Measurements from ENCODE around the gene KRT38.

The KRT38 gene

DNA sequence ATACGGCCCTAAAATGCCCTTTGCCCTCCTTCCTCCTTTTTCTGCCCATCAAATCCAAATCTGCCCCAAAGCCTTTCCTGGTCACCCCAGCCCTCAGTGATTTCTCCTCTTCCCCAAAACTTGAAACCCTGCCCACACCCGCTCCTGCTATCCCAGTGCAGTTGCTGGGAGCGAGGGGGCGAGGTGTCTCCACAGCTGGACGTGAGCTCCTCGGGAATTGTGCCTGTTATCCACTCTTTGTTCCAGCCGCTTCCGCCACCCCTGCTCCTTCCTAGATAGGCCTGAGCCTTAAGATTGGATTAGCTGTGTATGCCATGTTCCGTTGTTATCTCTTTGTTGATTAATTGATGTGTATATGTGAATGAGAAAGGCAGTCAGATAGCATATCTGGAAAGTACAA lies 42.7 kb upstream of the KRT38 start:
- no peak for TF ChIP-seq CTCF (IDR thresholded peaks at IDR 0.05; ENCODE audit: low read depth, low read length)

DNA sequence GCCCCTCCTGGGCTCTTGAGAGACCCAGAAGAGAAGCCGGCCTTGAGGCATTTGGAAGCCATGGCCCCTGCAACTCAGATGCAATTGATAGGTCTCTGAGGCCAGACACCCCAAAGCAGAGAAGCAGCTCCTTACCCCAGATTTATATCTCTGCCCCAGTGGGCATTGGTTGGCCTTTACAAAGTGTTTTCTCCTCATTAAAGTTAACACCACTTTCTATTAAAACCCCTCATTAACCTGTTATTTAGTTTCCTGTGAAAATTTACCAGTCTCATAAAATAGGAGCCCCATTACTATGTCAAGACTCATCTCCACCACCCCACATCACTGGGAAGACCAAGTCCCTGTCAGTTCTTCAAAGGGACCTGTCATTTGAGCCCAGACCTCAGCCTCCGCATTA lies 40.3 kb upstream of the KRT38 start, which contains the start of gene KRT35:
KRT35 (minus strand) TSS at position 116 of the 400 bp plus-strand sequence; CDS start at position 62, 54 bp downstream.
- no peak for TF ChIP-seq CTCF (IDR thresholded peaks at IDR 0.05; ENCODE audit: low read depth, low read length)
- H3K4me3 ChIP-seq (ENCODE audit: low read depth, low read length), result no peak within 1 kb of the TSS

More for the DNA sequence above, 42.7 kb upstream of the KRT38 start:
- H3K4me3 ChIP-seq (ENCODE audit: low read depth, low read length), result no peak overlapping the region

GRCh38 chr17:41480581-41480980 lies 39.8 kb upstream of the KRT38 start:
- TF ChIP-seq CTCF (IDR thresholded peaks at IDR 0.05; ENCODE audit: low read depth, low read length), result no peak

GRCh38 chr17:41480136-41480535 lies 39.4 kb upstream of the KRT38 start:
- no peak for TF ChIP-seq CTCF (IDR thresholded peaks at IDR 0.05; ENCODE audit: low read depth, low read length)
- H3K4me3 ChIP-seq (ENCODE audit: low read depth, low read length), result no peak overlapping the region

More at GRCh38 chr17:41480581-41480980, 39.8 kb upstream of the KRT38 start:
- no peak overlapping the region for H3K4me3 ChIP-seq (ENCODE audit: low read depth, low read length)

DNA sequence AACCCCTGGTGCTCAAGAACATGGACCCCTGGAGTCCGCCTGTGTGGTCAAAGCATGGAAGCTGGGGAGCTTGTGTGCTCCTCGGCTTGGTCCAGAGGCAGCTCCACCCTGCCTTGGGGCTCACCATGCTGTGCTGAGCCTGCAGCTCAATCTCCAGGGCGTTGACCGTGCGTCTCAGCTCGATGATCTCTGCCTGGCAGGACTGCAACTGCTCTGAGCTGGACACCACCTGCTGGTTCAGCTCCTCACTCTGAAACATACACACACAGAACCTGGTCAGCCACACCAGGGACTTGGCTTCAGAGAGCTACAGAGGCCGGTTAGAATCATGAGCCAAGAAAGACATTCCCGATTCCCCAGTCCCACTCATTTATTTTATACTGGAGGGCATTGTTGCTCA lies 37.5 kb upstream of the KRT38 start:
- no peak for TF ChIP-seq CTCF (IDR thresholded peaks at IDR 0.05; ENCODE audit: low read depth, low read length)
- no peak overlapping the region for H3K4me3 ChIP-seq (ENCODE audit: low read depth, low read length)

DNA sequence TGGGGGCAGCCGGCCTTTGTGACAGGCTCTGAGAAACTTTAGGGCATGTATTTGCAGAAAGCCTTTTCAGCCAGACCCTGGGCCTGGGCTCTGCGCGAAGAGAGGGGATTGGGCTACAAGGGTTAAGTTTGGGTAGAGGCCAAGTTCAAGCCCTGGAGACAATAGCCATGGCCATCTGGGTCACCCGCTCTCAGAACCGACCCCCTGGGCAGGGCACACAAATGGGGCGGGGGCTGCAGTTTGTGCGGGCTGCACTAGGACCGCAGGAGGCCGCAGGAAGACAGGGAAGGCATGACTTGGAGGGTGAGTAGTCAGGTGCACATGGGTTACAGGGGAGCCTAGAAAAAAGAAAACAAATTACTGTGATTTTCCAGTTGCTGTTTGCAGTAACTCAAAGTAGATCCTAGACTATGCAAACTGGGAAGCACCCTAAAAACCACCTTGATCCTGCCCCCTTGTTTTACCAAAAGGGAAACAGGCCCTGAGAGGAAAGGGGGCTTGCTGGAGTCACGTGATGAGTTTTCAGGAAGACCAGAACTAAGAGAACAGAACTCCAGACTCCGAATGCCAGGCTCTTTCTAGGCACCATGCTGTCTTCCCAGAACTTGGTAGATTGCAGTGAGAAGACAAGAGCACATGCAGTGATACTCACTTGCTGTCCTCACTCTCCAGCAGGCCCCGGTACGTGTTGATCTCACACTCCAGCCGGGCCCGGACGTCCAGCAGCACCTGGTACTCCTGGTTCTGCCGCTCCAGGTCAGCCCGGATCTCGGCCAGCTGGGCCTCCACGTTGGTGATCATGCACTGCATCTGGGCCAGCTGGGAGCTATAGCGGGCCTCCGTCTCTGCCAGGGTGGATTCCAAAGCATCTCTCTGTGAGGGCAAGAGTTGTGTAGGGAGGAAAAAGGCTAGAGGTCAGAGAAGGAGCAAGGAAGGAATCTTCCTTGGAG lies 36.4 kb upstream of the KRT38 start:
- no peak overlapping the region for H3K4me3 ChIP-seq (ENCODE audit: low read depth, low read length)
- TF ChIP-seq CTCF (IDR thresholded peaks at IDR 0.05; ENCODE audit: low read depth, low read length), result no peak

GRCh38 chr17:41475421-41475820 lies 34.6 kb upstream of the KRT38 start:
- no peak for TF ChIP-seq CTCF (IDR thresholded peaks at IDR 0.05; ENCODE audit: low read depth, low read length)
- no peak overlapping the region for H3K4me3 ChIP-seq (ENCODE audit: low read depth, low read length)

All from WI38 (cell line).